ENCODE measurements around the gene NUDT1.

The NUDT1 gene

DNA sequence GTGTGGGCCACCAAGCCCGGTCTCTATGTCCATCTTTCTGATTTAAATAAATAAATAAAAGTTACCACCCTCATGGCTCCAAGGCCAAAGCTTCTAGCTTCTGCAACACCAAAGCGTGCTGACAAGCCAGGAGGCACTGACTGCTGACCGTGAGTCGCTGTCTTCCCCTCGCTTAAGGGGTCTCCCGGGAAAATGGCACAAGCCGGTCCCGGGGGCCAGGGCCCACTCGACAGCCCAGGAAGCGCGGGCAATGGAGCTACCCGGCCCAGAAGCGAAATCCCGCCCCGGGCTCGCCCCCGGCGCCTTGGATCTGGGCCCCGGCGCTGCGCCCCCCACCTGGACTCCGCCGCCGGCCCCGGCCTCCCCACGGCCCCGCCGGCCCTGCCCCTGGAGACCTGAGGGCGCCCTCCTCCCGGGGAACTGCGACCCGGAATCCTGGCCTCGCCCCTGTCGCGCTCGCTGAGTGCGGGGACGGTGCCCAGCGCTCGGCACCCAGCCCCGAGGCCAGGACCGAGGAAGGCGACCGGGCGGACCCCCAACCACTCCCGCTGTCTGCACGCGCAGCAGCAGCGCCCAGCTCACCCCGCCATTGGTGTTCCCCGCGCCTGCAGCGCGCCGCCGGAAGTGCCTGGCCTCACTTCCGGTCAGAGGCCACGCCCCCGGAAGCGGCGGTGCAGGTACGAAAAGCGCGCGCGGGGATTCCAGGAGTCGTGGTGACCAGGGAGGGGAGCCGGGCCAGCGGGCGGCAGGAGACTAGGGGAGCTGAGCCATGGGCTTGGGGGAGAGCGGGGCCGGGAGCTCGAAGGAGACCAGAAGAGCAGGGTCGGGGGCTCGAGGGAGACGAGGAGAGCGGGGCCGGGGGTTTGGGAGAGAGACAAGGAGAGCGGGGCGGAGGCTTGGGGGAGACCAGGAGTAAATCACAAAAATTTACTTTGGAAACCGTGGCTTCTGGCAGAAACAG lies at the start of gene NUDT1, which contains the start of gene MRM2:
Gene NUDT1 (plus strand): TSS at position 647 of the 961 bp plus-strand sequence. CDS start 2,349 bp downstream, outside the sequence.
Gene MRM2 (minus strand): TSS at position 626 of the 961 bp plus-strand sequence. CDS start 36 bp downstream, at position 590.
- DNase-seq (ENCODE audit: low spot score): peak; percentile 75

DNA sequence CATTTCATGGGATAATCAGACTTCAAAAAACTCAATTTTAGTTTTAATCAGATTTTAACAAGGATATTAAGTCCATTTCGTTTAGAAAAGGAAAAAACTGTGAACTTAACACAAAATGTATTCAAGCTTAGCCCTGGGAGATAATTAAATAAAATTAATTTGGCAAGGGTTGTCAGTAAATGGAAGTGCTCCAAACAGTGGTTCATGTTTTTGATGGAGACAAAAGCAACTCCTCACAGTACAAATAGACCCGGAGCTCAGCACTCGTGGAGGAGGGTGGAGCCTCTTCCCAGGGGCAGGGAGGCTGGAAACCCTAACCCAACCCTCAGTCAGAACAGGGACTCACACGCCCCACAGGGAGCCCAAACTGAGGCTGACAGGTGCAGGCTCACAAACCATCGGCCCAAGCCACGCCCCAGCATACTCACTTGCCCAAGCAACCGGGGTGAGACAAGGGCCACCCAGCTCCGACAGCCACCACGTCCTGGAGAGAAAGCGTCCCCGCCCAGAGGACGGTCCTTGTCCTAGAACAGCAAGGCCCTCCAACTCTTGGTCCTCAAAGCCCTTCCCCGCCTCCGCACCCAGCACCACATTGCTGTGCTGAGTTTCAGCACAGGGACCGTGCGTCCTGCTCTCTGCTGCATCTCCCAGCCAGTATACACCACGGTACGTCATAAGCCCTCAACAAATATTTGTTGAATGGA lies 49.0 kb upstream of the NUDT1 start:
- DNase-seq (ENCODE audit: low spot score): no peak

DNA sequence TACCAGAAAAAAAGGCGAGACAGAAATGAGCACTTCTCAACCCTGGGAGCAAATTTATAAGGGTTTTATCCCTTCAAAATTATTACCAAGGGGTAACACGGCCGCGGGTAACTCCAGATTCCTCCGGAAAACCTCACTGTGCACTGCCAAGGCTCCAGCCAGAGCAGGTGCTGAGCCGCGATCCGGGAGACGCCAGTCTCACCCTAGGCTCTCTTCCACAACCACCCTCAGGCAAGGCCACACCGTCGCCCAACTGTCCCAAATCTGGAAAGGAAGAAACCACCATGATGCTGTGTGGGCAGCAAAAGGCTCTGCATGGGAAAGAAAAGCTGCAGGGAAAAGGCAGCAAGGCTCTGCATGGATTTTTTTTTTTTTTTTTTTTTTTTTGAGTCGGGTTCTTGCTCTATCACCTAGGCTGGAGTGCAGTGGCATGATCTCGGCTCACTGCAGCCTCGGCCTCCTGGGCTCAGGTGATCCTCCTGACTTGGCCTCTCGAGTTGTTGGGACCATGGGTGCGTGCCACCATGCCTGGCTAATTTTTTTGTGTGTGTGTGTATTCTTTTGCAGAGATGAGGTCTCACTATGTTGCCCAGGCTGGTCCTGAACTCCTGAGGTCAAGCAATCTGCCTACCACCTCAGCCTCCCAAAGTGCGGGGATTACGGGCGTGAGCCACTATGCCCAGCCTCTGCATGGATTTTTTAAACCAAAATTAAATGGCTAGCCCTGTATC lies 48.3 kb upstream of the NUDT1 start:
- no peak for DNase-seq (ENCODE audit: low spot score)

DNA sequence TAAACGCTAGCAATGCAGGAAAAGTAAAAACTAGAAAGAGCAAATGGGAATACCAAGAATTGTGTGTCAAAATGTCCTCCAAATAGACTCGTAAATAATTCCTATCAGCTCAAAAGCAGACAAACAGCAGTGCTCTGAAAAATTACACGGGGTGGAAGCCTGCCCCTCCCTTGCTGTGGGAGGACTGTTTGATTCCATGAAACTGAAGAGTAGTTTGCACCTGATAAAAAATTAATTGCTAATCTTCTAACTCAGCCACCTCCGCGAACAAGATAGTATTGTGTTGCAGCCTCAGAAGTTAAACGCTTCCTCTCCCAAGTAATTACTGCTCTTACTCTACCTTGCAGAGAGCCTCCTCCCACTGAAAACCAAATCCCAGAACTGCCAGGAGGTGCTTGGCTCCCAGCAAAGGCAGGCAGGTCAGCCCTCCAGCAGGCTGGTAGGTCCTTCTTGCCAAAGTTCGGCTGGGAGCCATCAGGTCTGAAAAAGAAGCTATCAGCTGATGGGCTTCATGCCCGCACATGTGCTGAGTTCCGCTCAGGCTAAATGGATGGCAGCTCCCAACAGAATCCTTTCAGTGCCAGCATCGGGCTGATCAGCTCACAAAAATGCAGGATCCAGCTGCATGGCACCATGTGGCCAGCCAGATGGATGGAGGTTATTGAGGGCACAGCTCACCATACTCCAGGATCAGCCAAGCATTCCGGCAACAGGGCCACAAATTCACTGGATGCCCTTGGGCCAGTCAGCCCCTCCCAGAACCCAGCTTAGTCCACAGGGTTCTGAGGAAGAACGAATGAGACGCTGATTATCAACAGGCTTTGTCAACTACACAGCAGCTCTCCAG lies 46.4 kb upstream of the NUDT1 start:
- DNase-seq (ENCODE audit: low spot score): peak; percentile 62

DNA sequence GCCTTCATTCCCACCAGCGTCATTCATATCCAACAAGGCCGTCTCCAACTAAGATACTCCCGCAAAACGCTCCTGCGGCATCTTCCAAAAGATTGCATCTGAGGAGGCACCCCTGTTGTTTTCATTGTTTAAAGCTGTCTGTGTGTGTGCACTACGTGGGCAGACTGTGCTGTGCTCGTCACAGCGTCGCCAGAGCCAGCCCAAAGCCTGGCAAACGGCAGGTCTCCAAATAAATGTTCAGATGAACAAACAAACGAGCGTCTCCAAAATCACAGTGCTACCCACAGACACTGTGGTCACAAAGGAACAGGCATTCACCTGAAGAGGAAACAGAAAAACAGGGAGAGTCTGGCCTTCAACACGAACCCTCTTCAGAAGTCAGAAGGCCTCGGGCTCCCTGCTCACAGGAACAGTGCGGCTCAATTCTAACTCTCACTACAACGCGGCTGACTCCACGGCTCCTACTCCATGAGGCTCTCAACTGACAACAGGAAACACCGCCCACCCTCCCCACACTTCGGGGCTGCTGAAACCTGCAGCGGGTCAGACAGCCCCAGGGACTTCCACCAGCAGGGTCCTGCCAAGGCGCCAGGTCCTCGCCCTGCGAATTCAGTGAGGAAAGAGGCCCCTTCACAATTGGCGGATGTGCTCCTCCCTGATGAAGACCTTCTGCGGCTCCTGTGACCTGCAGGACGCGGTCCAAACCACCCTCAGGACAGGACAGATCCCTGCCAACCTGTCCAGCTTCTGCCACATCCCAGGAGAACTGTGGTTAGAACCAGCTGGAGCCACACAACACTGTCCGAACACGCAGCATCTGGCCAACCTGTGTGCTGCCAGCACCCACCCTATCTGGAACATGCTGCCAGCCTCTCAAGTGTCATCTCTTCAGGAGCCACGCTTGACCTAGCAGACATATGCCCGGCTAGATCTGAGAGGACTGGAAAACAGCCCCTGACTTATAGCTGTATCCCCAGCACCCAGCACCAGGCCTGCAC lies 45.3 kb upstream of the NUDT1 start:
- no peak for DNase-seq (ENCODE audit: low spot score)

DNA sequence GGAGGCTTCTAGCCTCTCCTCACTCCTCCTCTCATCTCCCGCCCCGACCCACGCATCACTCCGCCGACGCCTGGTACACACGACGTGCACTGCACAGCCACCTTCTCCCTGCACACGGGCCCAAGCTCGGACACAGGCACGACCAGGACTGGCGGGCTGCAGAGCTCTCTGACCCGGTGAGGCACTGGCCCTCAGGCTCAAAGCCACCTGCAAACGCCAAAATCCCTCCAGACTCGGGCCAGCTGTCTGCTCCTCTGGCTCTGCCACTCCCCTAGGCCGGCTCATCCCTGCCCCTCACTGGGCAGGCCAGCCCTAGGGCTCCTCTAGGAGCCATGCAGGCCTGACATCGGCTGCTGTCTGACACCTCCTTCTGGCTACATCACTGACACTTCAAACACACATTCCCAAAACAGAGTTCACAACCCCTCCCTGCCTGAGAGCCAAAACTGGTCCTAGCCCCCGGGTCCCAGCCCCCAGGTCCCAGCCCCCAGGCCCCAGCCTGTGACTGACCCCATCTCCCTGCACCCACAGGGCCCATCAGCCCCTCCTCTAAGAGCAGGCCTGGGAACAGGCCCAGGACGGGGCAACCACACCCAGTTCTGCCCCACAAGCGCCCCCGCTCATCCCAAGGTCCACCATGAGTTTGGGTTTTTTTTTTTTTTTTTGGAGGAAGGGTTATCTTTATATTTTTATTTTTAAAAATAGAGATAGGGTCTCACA lies 44.4 kb upstream of the NUDT1 start:
- DNase-seq (ENCODE audit: low spot score): no peak

DNA sequence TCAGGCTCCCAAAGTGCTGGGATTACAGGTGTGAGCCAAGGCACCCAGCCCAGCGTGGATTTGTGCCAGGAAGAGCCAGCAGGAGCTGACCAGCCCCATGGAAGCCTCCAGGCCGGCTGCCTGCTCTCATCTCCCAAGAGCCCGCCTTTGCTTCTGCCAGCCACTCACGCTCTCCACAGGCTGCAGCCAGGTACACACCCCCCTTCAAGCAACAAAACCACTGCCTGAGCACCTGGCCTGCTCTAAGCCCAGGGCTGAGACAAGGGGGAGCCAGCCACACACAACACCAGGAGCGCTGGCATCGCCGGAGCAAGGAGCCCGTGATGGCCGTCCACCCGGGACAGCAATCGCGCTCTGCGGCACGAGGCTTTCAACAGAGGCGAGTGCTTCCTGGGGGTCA lies 43.8 kb upstream of the NUDT1 start:
- DNase-seq (ENCODE audit: low spot score): no peak

DNA sequence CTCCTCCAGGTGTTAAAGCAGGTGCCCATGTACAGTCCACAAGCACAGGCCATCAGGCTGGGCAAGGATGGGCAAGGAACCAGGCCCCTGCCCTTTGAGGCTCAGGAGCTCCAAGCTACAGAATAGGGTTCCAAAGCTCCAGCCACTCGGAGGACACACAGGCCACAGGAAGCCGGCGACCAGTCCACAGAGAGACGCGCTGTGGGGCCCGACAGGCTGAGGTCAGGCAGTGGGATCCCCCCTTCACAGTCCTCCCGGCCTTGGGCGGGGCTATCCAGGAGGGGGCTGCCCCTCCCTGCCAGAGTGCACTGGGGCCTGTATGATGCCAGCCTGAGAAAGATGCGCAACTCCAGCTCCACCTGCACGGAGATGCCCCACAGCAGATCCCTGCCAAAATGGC lies 43.3 kb upstream of the NUDT1 start:
- DNase-seq (ENCODE audit: low spot score): no peak

DNA sequence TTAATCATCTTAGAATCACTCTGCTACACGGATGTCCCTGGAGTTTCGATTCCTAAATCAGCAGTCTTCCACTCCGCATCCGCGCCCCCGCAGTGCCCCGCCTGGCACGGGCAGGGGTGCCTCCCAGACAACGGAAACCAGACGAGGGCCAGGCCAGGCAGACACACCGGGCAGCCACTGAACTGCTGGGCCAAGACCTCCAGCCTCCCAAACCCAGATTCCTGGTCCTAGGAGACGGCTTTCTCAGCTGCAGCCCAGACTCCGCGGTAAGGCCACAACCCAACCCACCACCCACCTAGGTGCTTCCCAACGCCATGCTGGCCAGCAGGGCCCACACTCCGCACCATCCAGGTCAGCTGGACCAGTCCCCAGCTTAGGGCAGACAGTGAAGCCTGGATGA lies 42.5 kb upstream of the NUDT1 start:
- DNase-seq (ENCODE audit: low spot score): no peak

DNA sequence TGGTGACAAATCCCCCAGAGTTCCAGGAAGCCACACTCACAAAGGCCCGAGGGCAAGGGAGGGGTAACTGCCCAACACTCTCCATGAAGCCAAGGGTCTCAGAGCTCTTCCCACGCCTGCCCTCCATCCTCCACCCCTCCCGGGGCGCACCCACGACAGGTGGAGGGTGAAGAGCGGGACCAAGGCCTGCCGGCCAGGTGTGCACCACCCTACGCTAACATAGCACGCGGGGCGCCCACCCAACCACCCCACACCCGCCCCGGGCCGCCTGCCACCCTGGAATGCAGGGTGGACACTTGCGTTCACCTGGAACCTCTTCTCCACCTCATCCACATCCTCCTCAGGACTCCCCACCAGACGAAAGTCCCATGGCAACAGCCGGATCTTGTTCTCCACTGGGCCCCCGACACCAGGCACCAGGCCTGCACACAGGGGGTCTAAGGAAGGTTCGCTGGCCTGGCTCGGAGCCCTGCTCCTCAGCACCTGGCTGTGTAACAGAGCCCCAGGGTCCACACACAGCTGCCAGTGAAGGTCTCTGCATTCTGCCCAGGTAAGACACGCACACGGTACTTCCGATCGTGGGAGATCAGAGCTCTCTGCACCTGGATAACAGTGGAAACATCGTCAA lies 42.0 kb upstream of the NUDT1 start:
- DNase-seq (ENCODE audit: low spot score): no peak

DNA sequence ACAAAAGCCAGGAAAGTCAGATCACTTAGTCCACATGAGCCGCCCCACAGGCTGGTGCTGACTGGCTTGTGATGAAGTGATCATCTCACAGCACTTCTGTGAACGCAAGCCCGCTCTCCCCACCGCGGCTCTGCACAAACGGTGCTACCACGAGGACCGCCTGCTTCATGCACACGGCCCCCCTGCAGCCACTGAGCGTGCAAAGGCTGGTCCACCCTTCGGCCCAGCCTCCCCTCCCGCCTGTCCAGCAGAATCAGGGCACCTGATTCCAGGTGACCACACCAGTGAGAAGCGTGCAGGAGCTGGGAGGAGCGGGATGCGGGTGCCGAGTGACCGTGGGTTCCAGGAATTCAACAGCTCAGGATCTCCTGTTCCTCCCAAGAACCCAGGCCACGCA lies 41.4 kb upstream of the NUDT1 start:
- no peak for DNase-seq (ENCODE audit: low spot score)

DNA sequence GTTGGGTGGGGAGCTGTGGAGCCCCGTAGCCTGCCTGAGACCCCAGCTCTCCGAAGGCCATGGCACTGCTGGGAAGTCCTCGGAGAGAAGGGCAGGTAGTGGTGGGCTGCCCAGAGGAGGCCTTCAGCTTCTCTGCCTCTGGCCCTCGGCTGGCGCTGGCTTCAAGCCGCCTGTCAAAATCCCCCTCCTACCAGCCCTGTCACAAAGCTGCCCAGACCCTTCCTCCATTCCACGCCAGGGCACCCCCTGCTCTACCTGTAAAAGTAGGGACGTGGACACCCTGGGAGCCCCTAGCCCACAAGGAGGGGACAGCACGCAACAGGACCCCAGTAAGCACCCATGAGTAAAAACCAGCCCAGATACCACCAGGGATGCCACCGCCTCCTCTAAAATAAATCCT lies 40.9 kb upstream of the NUDT1 start:
- no peak for DNase-seq (ENCODE audit: low spot score)

DNA sequence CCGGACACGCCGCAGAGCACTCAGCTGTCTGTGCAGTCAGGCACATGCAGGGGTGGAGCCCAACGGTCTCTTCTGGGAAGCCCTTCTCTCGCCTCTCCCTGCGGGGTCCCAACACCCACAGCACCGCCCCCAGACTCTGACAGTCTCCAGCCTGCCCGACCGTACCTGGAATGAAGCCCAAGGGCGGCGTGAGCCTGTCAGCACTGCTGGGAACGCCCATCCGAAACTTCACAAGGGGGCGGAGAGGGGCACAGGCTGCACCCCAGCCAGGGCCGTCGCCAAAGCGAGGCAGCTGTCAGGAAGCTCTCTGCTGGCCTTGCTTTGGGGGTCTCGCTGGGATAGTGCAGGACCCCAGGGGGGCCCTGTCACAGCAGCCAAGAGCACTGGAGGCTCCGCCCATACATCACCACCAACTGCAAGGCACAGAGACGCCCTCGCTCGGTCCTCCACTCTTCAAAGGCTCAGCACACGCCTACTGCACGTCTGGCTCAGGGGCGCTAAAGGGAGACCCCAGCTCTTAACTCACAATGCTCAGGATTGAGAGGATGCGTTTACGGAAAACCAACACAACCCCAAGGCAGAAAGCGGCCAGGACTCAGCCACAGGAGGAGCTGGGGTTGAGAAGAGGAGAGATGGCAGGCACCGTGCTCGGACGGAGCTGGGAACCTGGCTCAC lies 40.2 kb upstream of the NUDT1 start:
- no peak for DNase-seq (ENCODE audit: low spot score)

DNA sequence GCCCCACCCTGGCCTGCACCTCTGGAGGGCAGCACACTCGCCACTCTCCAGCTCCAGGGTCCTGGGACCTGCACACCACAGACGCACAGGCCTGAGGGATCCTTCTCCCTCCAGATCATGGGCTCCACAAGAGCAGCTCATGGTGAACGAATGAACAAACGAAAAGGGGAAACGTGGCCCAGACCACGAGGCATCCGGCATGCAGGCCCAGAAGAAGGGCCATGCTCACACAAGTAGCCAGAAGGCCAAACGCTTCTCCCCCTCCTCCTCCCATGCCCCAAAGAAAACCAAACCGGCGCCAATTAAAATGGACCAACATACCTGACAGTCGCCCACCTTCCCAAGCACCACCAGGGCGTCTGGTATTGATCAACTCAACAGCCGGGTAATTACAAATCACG lies 39.7 kb upstream of the NUDT1 start:
- DNase-seq (ENCODE audit: low spot score): no peak

DNA sequence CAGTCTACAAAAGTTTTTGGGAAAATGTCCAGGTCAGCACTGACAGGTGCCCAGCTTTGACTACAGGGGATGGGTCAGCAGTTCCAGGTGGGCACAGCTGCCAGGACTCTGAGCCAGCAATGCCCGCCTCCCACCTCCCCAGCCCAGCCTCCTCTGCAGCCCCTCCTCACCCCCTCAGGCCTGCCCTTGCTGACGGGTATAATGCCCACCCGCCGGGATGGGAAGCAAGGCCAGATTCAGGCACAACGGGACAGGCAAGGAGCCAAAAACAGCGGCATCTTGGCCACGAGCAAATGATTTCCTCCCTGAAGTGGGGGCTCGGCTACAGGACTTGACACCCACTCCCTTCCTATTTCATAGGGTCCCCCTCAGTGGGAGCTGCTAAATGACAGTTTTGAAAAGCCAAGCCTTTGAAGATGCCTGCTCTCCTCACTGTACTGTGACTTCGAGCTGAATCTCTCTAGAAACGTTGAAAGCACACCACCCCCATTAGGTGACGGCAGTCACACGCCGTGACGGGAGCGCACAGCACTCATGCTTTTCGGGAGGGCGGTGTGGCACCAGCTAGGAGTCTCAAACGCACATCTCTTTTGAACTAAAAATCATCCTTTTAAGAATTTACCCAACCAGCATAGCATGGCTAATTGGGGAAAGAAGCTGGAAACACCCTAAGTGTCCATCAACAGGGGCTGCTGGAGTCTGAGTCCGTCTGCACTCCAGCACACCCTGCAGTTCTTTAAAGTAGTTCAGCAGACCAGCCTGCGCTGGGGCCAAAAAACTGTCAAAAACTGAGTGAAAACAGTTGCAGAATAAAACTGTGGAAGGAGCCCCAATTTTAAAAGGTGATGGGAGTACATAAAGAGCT lies 38.9 kb upstream of the NUDT1 start:
- peak; percentile 17 for DNase-seq (ENCODE audit: low spot score)

DNA sequence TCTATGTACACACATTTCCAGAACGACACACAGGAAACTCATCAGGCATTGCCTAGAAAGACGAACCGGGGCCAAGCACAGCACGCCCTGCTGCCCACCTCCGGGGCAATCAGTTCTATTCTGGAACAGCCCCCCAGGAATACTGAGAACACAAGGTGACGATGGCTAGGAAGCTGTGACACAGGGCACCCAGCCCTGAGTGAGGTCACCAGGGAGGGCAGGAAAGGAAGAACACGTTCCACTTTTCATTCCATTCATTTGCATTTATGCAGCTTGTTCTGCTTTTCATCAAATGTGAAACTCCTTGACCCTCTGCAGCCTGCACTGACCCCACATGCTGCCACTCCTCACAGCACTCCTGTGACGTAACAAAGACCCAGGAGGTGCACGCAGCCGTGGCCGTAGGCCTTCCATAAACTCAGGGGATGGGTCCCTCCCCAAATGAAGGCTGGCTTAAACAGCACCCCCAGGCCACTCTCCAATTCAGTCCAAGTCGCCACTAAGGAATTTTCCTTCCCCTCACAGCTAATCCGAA lies 38.2 kb upstream of the NUDT1 start:
- no peak for DNase-seq (ENCODE audit: low spot score)

DNA sequence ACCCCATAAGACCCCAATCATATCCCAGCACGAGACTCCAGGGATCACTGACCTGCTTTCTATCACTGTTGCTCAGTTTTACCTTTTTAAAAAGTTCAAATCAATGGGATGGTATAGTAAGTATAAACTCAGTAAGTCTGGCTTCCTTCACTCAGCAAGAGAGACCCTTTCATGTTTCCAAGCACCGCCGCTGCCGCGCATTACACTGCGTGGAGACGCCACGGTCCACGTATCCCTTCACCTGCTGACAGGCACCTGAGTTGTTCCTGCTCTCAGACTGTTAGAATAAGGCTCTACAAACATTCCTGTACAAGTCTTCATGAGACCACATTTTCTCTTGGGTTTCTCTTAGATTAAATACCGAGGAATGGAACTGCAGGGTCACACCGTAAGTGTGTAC lies 37.6 kb upstream of the NUDT1 start:
- DNase-seq (ENCODE audit: low spot score): no peak

Data from putamen (tissue), 1 donor.